GM13976 (cell line): ENCODE results near the gene ZNFX1.

Experiments used
- DNase-seq: peaks from one replicate; pipeline ENCODE4 v3.0.0; 2012; ENCODE audit warnings: low spot score
- in situ Hi-C: fragments of 300-500 bp; cut with MboI; formaldehyde crosslinking; loops from one replicate; pipeline ENCODE4 v1.12.0; 2022; ENCODE audit warnings: low sequenced_read_pairs, mixed read lengths, inconsistent platforms; ENCODE audit not compliant: unreplicated experiment
- TF ChIP-seq, protein P1 (sequence below): IDR thresholded peaks from 2 replicates; pipeline ENCODE4 v1.5.1; 2012; ENCODE audit warnings: borderline replicate concordance, mild to moderate bottlenecking; ENCODE audit not compliant: insufficient read depth; ENCODE audit errors: extremely low read depth, missing control alignments, control extremely low read depth

Gene ZNFX1

DNA sequence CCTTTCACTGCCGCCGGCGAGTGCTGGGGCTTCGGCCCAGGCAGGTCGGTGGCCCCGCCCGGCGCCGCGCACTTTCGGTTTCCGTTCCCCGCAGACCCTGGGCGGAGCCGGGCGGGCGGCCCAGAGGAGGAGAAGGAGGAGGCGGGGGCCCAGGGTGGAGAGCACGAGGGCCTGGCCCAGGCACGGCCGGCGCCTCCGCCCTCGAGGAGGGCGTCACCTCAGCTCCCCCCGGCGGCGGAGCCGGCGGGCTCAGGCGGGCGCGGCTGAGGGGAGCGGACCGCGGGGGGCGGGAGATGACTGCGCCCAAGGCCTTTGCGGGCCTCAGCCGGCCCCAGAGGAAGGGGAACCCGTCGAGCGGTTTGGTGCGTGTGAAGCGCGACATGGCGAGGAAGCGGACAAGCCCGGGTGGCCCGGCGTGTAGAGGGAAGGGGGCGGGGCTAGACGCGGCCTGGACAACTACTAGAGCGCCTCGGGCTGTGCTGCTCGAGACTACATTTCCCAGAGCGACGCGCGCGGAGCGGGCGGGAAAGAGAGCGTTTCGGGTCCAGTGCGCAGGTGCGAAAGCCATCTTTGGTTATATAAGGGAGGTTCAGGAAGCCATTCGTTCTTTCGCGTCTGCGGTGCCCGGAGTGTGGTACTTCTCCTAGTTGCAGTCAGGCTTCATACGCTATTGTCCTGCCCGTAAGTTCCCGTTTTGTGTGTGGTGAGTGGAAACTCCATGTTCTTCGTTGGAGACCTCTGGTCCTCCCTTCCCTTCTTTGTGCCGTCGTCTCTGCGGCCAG, at the start of gene ZNFX1:
ZNFX1 (minus strand) TSS at position 22 of the 782 bp plus-strand sequence. CDS start 2,218 bp downstream, outside the sequence.
- DNase-seq = peak; percentile 95
- TF ChIP-seq, protein P1, sequence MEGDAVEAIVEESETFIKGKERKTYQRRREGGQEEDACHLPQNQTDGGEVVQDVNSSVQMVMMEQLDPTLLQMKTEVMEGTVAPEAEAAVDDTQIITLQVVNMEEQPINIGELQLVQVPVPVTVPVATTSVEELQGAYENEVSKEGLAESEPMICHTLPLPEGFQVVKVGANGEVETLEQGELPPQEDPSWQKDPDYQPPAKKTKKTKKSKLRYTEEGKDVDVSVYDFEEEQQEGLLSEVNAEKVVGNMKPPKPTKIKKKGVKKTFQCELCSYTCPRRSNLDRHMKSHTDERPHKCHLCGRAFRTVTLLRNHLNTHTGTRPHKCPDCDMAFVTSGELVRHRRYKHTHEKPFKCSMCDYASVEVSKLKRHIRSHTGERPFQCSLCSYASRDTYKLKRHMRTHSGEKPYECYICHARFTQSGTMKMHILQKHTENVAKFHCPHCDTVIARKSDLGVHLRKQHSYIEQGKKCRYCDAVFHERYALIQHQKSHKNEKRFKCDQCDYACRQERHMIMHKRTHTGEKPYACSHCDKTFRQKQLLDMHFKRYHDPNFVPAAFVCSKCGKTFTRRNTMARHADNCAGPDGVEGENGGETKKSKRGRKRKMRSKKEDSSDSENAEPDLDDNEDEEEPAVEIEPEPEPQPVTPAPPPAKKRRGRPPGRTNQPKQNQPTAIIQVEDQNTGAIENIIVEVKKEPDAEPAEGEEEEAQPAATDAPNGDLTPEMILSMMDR = peak; percentile 15
- in situ Hi-C loops = no loop called here

DNA sequence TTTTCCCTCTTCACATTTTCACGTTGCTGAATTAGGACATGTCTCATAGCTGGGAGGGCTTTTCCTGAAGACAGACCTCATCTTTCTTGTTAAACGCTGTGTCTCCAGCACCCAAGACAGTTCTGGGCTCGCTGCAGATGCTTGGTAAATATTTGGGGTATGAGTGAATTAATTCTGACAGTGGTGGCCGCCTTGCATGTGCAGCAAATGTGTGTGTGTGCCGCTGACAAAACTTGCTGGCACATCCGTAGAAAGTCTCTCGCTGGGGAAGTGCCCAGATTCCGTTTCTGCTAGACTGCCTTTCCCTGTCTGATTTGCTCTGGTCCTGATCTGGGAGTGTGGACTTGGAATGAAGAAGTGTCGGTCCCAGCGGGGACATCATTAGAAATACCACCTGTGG, 48.2 kb upstream of the ZNFX1 start:
- TF ChIP-seq, protein P1 = no peak
- no peak for DNase-seq
- in situ Hi-C loops = loop anchor here (25.0 kb wide), 2 partner anchors 186 to 536 kb away; no protein-coding TSS in a partner anchor

DNA sequence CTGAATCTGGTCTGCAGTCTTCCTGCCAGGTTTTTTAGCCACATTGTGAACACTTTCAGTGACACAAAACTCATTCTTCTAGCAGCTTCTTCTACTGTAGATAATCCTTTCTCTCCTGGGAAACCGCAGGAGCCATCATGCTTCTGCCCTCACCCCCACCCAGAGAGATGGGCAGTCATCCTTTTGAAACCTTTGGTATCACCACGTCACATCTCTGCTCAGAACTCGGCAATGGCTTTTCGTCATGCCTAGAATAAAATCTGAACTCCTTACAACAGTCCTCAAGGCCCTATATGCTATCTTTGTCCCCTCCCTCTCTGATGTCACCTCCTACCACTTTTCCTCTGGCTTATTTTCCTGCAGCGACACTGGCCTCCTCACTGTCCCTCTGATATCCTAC, 46.4 kb upstream of the ZNFX1 start:
- in situ Hi-C loops = no loop called here

DNA sequence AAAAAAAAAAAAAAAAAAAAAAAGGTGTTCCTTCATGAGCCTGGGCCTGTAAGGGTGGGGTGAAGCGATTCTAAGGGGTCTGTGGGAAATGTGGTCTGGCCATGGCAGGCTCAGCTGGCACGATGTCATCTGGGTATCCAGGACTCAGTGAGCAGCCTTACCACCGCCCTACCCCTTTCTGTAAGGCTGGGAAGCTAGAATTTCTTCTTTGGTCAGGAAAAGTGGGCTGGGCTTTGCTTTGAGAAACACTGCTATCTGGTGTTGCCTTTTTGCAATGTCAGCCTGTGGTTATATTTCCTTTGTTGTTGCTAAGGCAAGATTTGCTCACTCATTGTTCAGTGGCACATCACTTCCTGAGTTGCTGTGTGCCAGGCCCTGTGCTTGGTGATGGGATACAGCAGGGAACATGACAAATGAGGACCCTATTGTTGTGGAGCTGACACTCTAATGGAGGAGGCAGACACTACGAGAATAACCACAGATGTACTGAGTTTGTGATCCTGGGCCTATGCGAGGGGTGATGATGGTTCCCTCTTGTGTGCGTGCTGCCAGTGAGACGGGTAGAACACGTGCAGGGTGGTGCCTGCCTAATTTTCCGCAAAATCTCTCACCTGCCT, 45.9 kb upstream of the ZNFX1 start:
- TF ChIP-seq, protein P1 = no peak
- DNase-seq = peak; percentile 47
- in situ Hi-C loops = no loop called here

More for the DNA sequence above, 46.4 kb upstream of the ZNFX1 start:
- no peak for DNase-seq
- TF ChIP-seq, protein P1 = no peak

DNA sequence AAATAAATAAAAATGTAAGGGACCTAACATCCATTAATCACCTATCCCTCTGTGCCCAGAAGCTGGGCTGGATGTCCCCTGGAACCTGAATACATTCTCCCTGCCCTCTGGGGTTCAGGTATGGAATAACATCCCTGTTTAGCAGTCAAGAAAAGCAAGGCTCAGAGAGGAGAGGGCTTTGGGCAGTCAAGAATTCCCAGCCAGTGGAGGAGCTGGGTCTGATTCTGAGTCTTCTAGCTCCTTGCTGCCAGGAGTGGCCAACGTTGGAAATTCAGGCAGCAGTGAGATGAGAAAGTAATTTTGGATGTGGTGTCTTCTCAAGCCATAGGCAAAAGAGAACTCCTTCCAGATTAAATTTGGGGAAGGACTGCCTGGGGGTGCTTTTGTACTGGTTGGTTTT, 42.6 kb upstream of the ZNFX1 start:
- TF ChIP-seq, protein P1 = no peak
- no peak for DNase-seq
- in situ Hi-C loops = no loop called here

DNA sequence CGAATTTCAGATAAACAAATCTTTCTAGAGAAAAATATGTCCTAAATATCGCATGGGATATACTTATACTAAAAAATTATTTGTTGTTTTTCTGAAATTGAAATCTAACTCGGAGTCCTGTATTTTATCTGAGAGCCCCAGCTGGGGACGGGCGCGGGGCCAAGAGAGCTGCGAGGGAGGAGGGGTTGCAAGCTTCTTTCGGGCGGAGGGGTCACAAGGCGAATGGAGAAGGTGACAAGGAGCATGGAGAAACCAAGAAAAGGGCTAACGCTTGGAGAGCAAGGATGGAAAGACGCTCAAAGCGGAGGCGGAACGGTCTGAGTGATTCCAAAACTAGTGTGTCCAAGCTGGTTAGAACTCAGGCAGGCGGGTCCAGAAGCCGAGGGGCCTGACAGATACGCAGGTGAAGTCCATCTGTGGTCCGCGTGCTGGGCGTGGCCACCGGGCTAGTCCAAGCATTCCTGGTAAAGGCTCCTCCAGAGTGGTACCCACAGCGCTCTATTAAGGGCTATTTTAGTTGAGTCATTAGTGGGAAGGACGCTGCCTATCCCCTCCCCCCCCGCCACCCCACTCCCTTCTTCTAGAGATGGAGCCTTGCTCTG, 41.5 kb upstream of the ZNFX1 start:
- TF ChIP-seq, protein P1 = no peak
- DNase-seq = no peak
- in situ Hi-C loops = no loop called here
